HG03139 (cell line): Measurements from ENCODE around the gene SLC6A18.

ENCODE experiments used
- ATAC-seq: cut with Tn5 transposase; IDR thresholded peaks from one replicate; pipeline ENCODE4 v1.9.1; 2021; ENCODE audit not compliant: unreplicated experiment

The SLC6A18 gene

GRCh38 chr5:1214163-1214935 is 10.8 kb upstream of the SLC6A18 start:
- ATAC-seq: no peak

GRCh38 chr5:1214936-1215220 is 10.3 kb upstream of the SLC6A18 start:
- no peak for ATAC-seq

- ATAC-seq: no peak
These were observed 9.7 kb upstream of the SLC6A18 start for GRCh38 chr5:1215320-1216096.

- ATAC-seq: no peak
These were observed 8.8 kb upstream of the SLC6A18 start for GRCh38 chr5:1216211-1216917.

- no peak for ATAC-seq
These were observed 8.3 kb upstream of the SLC6A18 start for GRCh38 chr5:1216918-1217295.

- ATAC-seq: no peak
These were observed 7.5 kb upstream of the SLC6A18 start for GRCh38 chr5:1217596-1218206.

- ATAC-seq: no peak
These were observed 6.7 kb upstream of the SLC6A18 start for GRCh38 chr5:1218351-1219080.

GRCh38 chr5:1219098-1219767 is 5.9 kb upstream of the SLC6A18 start:
- ATAC-seq: no peak

- ATAC-seq: no peak
These were observed 5.4 kb upstream of the SLC6A18 start for GRCh38 chr5:1219768-1220100.

- no peak for ATAC-seq
These were observed 4.8 kb upstream of the SLC6A18 start for GRCh38 chr5:1220351-1220750.

GRCh38 chr5:1220831-1221230 is 4.3 kb upstream of the SLC6A18 start:
- no peak for ATAC-seq

GRCh38 chr5:1221721-1222120 is 3.5 kb upstream of the SLC6A18 start:
- no peak for ATAC-seq

- ATAC-seq: no peak
These were observed 3.0 kb upstream of the SLC6A18 start for GRCh38 chr5:1222147-1222546.

- ATAC-seq: no peak
These were observed 2.4 kb upstream of the SLC6A18 start for GRCh38 chr5:1222621-1223277.

GRCh38 chr5:1223278-1223670 is 1.9 kb upstream of the SLC6A18 start:
- ATAC-seq: no peak

GRCh38 chr5:1224631-1225030 is 550 bp upstream of the SLC6A18 start:
- no peak for ATAC-seq

GRCh38 chr5:1226231-1226630 is 1.1 kb downstream of the SLC6A18 start:
- ATAC-seq: no peak

- no peak for ATAC-seq
These were observed 1.8 kb downstream of the SLC6A18 start for GRCh38 chr5:1226839-1227581.

GRCh38 chr5:1227667-1228066 is 2.5 kb downstream of the SLC6A18 start:
- ATAC-seq: no peak
